Panc1 (cell line): ENCODE data around the gene C14orf132. TPM values are rescaled to one million over a fixed set of nuclear protein-coding genes. Genes with fewer than 3 reads are reported as not detected.

Experiments used
- ATAC-seq: fragments of 200-7000 bp; cut with Tn5 transposase; 2 replicates; pipeline ENCODE4 v1.9.1; 2020; ENCODE audit warnings: mild to moderate bottlenecking, moderate library complexity
- BruUV-seq: library from RNA; stranded (reverse); fragments of 400-500 nt; replicated peaks from 2 replicates; lab custom pipeline; 2021; lab: Mats Ljungman, UMichigan
- CTCF ChIA-PET: fragments of 300-600 bp; sonication (Branson Sonifier 250); formaldehyde crosslinking; loops from one replicate; lab custom pipeline; 2022; ENCODE audit warnings: antibody characterized with exemption; lab: Charles Lee
- POLR2A ChIA-PET: fragments of 300-600 bp; sonication (Branson Sonifier 250); formaldehyde crosslinking; loops from one replicate; lab custom pipeline; 2022; ENCODE audit warnings: antibody characterized with exemption; lab: Charles Lee
- DNase-seq: peaks from one replicate; pipeline ENCODE4 v3.0.0-alpha.2; 2010; ENCODE audit warnings: low read depth, low spot score
- H3K27ac ChIP-seq: 2 replicates; pipeline ENCODE4 v1.5.1; 2011; ENCODE audit warnings: mild to moderate bottlenecking, low read length, inconsistent platforms
- H3K27me3 ChIP-seq: fragments of 200-500 bp; sonication (Bioruptor generic); 2 replicates; pipeline ENCODE4 v1.6.0; 2014; ENCODE audit warnings: low read length, inconsistent platforms; ENCODE audit not compliant: control insufficient read depth, insufficient read depth
- H3K36me3 ChIP-seq: fragments of 200-500 bp; sonication (Bioruptor generic); 2 replicates; pipeline ENCODE4 v1.5.1; 2014; ENCODE audit warnings: inconsistent platforms, mild to moderate bottlenecking, low read length, moderate library complexity; ENCODE audit not compliant: control insufficient read depth, insufficient read depth
- H3K4me1 ChIP-seq: 2 replicates; pipeline ENCODE4 v1.5.1; 2011; ENCODE audit warnings: inconsistent platforms, mild to moderate bottlenecking, low read length, moderate library complexity; ENCODE audit not compliant: control insufficient read depth, insufficient read depth
- H3K4me3 ChIP-seq, 2 experiments: 2 replicates each; pipeline ENCODE4 v1.5.1; 2011 to 2012; ENCODE audit warnings: low read depth in 2 of 2, low read length in 2 of 2, mild to moderate bottlenecking in 2 of 2, inconsistent platforms in 1 of 2, moderate library complexity in 1 of 2
- H3K9me3 ChIP-seq: fragments of 200-500 bp; sonication (Bioruptor generic); 2 replicates; pipeline ENCODE4 v1.5.1; 2014; ENCODE audit warnings: low read depth, mild to moderate bottlenecking, inconsistent platforms, low read length, moderate library complexity; ENCODE audit not compliant: control insufficient read depth, insufficient read depth
- POLR2AphosphoS5 ChIP-seq: IDR thresholded peaks from 2 replicates; pipeline ENCODE4 v1.6.1; 2012; ENCODE audit warnings: mild to moderate bottlenecking, low read depth, low read length, moderate library complexity
- REST ChIP-seq, 2 experiments: IDR thresholded peaks; 2 replicates each; pipeline ENCODE4 v1.6.1; 2011 to 2012; ENCODE audit warnings: low read depth in 2 of 2, control low read depth in 1 of 2, low read length in 1 of 2, mild to moderate bottlenecking in 1 of 2, moderate library complexity in 1 of 2; ENCODE audit not compliant: insufficient read depth in 1 of 2
- SIN3A ChIP-seq: IDR thresholded peaks from 2 replicates; pipeline ENCODE4 v1.6.1; 2012; ENCODE audit warnings: low read depth, mild to moderate bottlenecking, low read length, moderate library complexity, borderline replicate concordance; ENCODE audit not compliant: insufficient read depth
- TCF7L2 ChIP-seq: IDR thresholded peaks from 2 replicates; pipeline ENCODE4 v1.6.1; 2011; ENCODE audit warnings: mild to moderate bottlenecking, low read depth, low read length, inconsistent platforms
- in situ Hi-C: cut with HindIII; loops from 2 replicates; pipeline ENCODE4 v1.10.0; 2016; ENCODE audit warnings: low sequenced_read_pairs, low pct_unique_long_range_greater_than_20kb
- intact Hi-C: fragments of 100-400 bp; cut with micrococcal nuclease; formaldehyde crosslinking; loops from one replicate; pipeline ENCODE4 v1.10.0; 2022; ENCODE audit not compliant: unreplicated experiment
- total RNA-seq: library from RNA; stranded (reverse); gene quantifications from one replicate; pipeline ENCODE4 v1.2.1, GENCODE V29; 2021; ENCODE audit not compliant: unreplicated experiment
- TF ChIP-seq, protein P1 (sequence below): fragments of 450-650 bp; IDR thresholded peaks from 2 replicates; pipeline ENCODE4 v1.5.1; 2017; ENCODE audit warnings: mild to moderate bottlenecking

The C14orf132 gene
- total RNA-seq, 1 experiment from 2014 or later: 23.0 TPM

DNA sequence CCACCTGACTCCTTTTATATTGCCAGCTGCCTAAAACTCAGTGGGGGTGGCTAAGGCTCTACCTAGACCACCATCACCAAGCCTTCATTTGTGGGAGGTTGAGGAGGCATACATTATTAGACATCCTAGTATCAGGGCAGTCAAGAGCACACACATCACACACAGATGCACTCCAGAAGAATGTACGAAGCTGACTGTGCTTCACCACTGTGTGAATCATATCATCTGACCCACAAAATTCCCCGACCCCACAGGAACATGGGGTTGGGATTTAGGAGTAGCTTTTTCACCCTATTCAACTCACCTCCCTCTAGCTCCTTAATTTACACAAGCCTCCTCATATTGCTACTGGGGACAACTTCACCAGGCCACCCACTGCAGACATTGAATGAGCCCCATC, 100.7 kb downstream of the C14orf132 start:
- ATAC-seq (no peak), DNase-seq (no peak)
- ChIA-PET CTCF (no interaction called here), POLR2A (no interaction called here)
- intact Hi-C loops (no loop called here), in situ Hi-C loops (no loop called here)
- Histone ChIP-seq H3K27ac (no peak overlapping the region), H3K27me3 (no peaks in the 10 kb centered on the region), H3K4me3 (no peak overlapping the region), H3K36me3 (no peaks in the 10 kb centered on the region), H3K4me1 (no peaks in the 10 kb centered on the region), H3K9me3 (no peaks in the 10 kb centered on the region)
- BruUV-seq: no TSS peak
- no peak for TF ChIP-seq SIN3A
- no peak for TF ChIP-seq POLR2AphosphoS5
- TF ChIP-seq TCF7L2: no peak
- TF ChIP-seq, protein P1, sequence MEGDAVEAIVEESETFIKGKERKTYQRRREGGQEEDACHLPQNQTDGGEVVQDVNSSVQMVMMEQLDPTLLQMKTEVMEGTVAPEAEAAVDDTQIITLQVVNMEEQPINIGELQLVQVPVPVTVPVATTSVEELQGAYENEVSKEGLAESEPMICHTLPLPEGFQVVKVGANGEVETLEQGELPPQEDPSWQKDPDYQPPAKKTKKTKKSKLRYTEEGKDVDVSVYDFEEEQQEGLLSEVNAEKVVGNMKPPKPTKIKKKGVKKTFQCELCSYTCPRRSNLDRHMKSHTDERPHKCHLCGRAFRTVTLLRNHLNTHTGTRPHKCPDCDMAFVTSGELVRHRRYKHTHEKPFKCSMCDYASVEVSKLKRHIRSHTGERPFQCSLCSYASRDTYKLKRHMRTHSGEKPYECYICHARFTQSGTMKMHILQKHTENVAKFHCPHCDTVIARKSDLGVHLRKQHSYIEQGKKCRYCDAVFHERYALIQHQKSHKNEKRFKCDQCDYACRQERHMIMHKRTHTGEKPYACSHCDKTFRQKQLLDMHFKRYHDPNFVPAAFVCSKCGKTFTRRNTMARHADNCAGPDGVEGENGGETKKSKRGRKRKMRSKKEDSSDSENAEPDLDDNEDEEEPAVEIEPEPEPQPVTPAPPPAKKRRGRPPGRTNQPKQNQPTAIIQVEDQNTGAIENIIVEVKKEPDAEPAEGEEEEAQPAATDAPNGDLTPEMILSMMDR: no peak
- TF ChIP-seq REST (IDR thresholded peaks at IDR 0.05; ENCODE audit: insufficient read depth in 1 of 2, low read depth in 2 of 2, low read length in 1 of 2): no peak

DNA sequence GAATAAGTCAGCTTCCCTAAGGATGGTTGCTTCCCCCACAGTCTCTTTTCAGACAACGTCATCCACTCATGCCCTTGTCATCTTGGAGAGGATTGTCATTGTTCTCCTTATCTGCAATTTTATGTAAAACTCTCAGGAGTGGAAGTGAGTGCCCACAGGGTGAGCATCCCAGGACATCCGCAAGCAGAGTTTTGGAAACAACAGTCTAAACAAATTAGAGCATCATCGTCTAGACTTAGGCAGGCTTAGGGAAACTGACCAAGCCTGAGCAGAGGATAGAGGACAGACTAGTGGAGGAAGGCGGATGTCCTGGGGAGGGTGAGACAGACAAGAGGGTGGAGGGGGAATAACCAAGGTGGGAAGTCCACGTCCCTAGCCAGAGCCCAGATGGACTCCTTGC, 101.8 kb downstream of the C14orf132 start:
- Histone ChIP-seq H3K4me1 (no peaks in the 10 kb centered on the region), H3K27me3 (no peaks in the 10 kb centered on the region), H3K9me3 (no peaks in the 10 kb centered on the region), H3K4me3 (no peak overlapping the region), H3K36me3 (no peaks in the 10 kb centered on the region), H3K27ac (no peak overlapping the region)
- POLR2A ChIA-PET: no interaction called here
- CTCF ChIA-PET: no interaction called here
- BruUV-seq: no TSS peak
- in situ Hi-C loops: no loop called here
- TF ChIP-seq POLR2AphosphoS5 (no peak), TCF7L2 (no peak), REST (IDR thresholded peaks at IDR 0.05; ENCODE audit: insufficient read depth in 1 of 2, low read depth in 2 of 2, low read length in 1 of 2) (no peak), SIN3A (no peak)
- TF ChIP-seq, protein P1: no peak
- intact Hi-C loops: no loop called here
- no peak for ATAC-seq
- no peak for DNase-seq

Other genes starting within 250 kb of the C14orf132 start
- 0.10 TPM for gene TUNAR, start 162.5 kb upstream of the C14orf132 start, total RNA-seq
- gene BDKRB2, start 165.5 kb downstream of the C14orf132 start, total RNA-seq: 0.05 TPM
- gene BDKRB1, start 216.8 kb downstream of the C14orf132 start, total RNA-seq: not detected